NCI-H460 (cell line): ENCODE results near the gene DPP6. TPM values are rescaled to one million over a fixed set of nuclear protein-coding genes. Genes with fewer than 3 reads are reported as not detected.
"Not testable (repeated sequence)": the region's sequence is repeated elsewhere in the genome, so short reads cannot be mapped to it uniquely, and the experiment has no call there.

Experiments
- DNase-seq: peaks from one replicate; pipeline ENCODE4 v3.0.0-alpha.2; 2016; ENCODE audit warnings: low read depth; ENCODE audit errors: extremely low read depth
- total RNA-seq: library from RNA; depleted of rRNA; stranded (reverse); fragments of >200 nt; shearing (Covaris generic); gene quantifications from 2 replicates; pipeline ENCODE4 v1.2.3, GENCODE V29; 2014

The DPP6 gene
- total RNA-seq, 1 experiment from 2014 or later = not detected

- DNase-seq = not testable (repeated sequence)
These were observed 882.3 kb downstream of the DPP6 start for GRCh38 chr7:154934353-154934952.

- no peak for DNase-seq
These were observed 885.6 kb downstream of the DPP6 start for GRCh38 chr7:154937837-154938236.

DNA sequence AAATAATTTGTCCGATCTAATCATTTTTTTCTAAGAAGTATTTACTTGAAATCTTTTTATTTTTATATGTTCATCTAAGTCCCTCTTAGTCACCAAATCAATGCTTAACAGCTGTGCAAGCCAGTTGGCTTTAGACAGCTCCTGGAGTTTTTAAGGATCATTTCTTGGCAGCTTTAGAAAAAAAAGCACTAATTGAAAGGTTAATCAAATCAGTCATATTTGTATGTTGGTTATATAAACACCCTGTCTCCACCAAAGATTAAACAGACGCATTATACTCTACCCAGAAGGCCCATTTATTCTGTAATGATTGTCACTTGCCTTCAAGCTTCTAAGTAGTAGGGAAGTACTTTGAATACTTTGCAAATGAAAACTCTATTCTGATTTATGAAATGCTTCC, 890.5 kb downstream of the DPP6 start:
- DNase-seq = no peak
